Left lung (tissue), 10 donors: ENCODE results near the gene MMEL1. TPM values are rescaled to one million over a fixed set of nuclear protein-coding genes. Genes with fewer than 3 reads are reported as not detected.
"Not testable (repeated sequence)": the region's sequence is repeated elsewhere in the genome, so short reads cannot be mapped to it uniquely, and the experiment has no call there.

Experiments used
- ATAC-seq: fragments of 200-7000 bp; cut with Tn5 transposase; one replicate; pipeline ENCODE4 v1.9.1; 2020; ENCODE audit warnings: moderate library complexity
- DNase-seq, 4 donors: peaks; one replicate each; pipeline ENCODE4 v3.0.0-alpha.2; 2013 to 2020
- H3K27ac ChIP-seq, 2 donors: fragments of 200-600 bp; sonication (generic) in 1 of 2; one replicate each; pipeline versions ENCODE4 v1.5.0 to v1.8.0; 2020 to 2021
- H3K27me3 ChIP-seq, 2 donors: fragments of 200-600 bp; sonication (generic) in 1 of 2; one replicate each; pipeline versions ENCODE4 v1.5.0 to v1.8.0; 2020 to 2021
- H3K36me3 ChIP-seq, 2 donors: fragments of 200-600 bp; sonication (generic) in 1 of 2; one replicate each; pipeline versions ENCODE4 v1.5.0 to v1.8.0; 2020 to 2021
- H3K4me1 ChIP-seq, 2 donors: fragments of 200-600 bp; one replicate each; pipeline ENCODE4 v1.8.0; 2021
- H3K4me3 ChIP-seq, 2 donors: fragments of 200-600 bp; sonication (generic) in 1 of 2; one replicate each; pipeline versions ENCODE4 v1.5.0 to v1.8.0; 2020 to 2021; ENCODE audit warnings: mild to moderate bottlenecking in 1 of 2
- H3K9me3 ChIP-seq, 2 donors: fragments of 200-600 bp; sonication (generic) in 1 of 2; one replicate each; pipeline versions ENCODE4 v1.5.0 to v1.8.0; 2020 to 2021
- CTCF ChIP-seq, 2 donors: fragments of 200-600 bp; sonication (generic) in 1 of 2; IDR thresholded peaks; one replicate each; pipeline versions ENCODE4 v1.5.0 to v1.8.0; 2021; ENCODE audit warnings: antibody characterized with exemption in 2 of 2
- intact Hi-C, 2 donors: fragments of 100-400 bp; cut with DNase I; formaldehyde crosslinking; loops; one replicate each; pipeline versions ENCODE4 v1.11.2 to v1.14.2; 2022
- polyA plus RNA-seq, 6 donors: library from polyadenylated mRNA; unstranded; fragments of 120-200 nt; gene quantifications; one replicate each; pipeline ENCODE4 v1.2.1, GENCODE V29; 2013; ENCODE audit not compliant: insufficient read length in 6 of 6
- total RNA-seq, 2 donors: library from RNA; stranded (reverse); fragmentation: NEBNext Ultra II Directional; extraction: Animal tissue kit (Norgen Biotek cat#: 25700); gene quantifications; one replicate each; pipeline ENCODE4 v1.2.1, GENCODE V29; 2021
- donor health status: DM: no; HTN: yes; CAD: no.
- donor health status: DM: no; HTN: no; CAD: no.

The MMEL1 gene
- total and polyA plus RNA-seq, 8 donors, result 3.4 to 9.1 (median 3.9) TPM

GRCh38 chr1:2554621-2555387 lies 78.0 kb downstream of the MMEL1 start:
- peak; percentile 30 to 38 for TF ChIP-seq CTCF (IDR thresholded peaks at IDR 0.05)
- Histone ChIP-seq H3K27ac (peak overlapping the region; percentile 94 to 98), H3K36me3 (peaks cover 0 to 23% of the 10 kb centered on the region in 2 donors), H3K27me3 (no peaks in the 10 kb centered on the region), H3K4me1 (peaks cover 12 to 59% of the 10 kb centered on the region in 2 donors), H3K9me3 (no peaks in the 10 kb centered on the region), H3K4me3 (peak overlapping the region in 1 of 2 donors; percentile 77)
- DNase-seq (peak in 2 of 4 donors; percentile 53 to 82), ATAC-seq (peak; percentile 6)
- intact Hi-C loops, result no loop called here

GRCh38 chr1:2553871-2554620 lies 78.8 kb downstream of the MMEL1 start:
- H3K4me3 ChIP-seq, result no peak overlapping the region
- no peaks in the 10 kb centered on the region for H3K27me3 ChIP-seq
- ATAC-seq (no peak), DNase-seq (peak in 1 of 4 donors; percentile 54)
- peaks cover 14 to 59% of the 10 kb centered on the region in 2 donors for H3K4me1 ChIP-seq
- peaks cover 0 to 15% of the 10 kb centered on the region in 2 donors for H3K36me3 ChIP-seq
- no peaks in the 10 kb centered on the region for H3K9me3 ChIP-seq
- intact Hi-C loops, result no loop called here
- H3K27ac ChIP-seq, result no peak overlapping the region
- TF ChIP-seq CTCF (IDR thresholded peaks at IDR 0.05), result no peak

GRCh38 chr1:2553076-2553475 lies 79.7 kb downstream of the MMEL1 start:
- intact Hi-C loops, DNase-seq, H3K27me3 ChIP-seq, ATAC-seq, H3K4me3 ChIP-seq, H3K36me3 ChIP-seq, H3K27ac ChIP-seq, H3K9me3 ChIP-seq: not testable (repeated sequence)
- peaks cover 22 to 59% of the 10 kb centered on the region in 2 donors for H3K4me1 ChIP-seq

- H3K4me3 ChIP-seq, result no peak overlapping the region
- H3K36me3 ChIP-seq, result no peaks in the 10 kb centered on the region
- no peak for TF ChIP-seq CTCF (IDR thresholded peaks at IDR 0.05)
- ATAC-seq (no peak), DNase-seq (no peak)
- H3K27me3 ChIP-seq, result no peaks in the 10 kb centered on the region
- H3K4me1 ChIP-seq, result peaks cover 24 to 59% of the 10 kb centered on the region in 2 donors
- H3K27ac ChIP-seq, result no peak overlapping the region
- intact Hi-C loops, result no loop called here
- H3K9me3 ChIP-seq, result no peaks in the 10 kb centered on the region
Observed at GRCh38 chr1:2552189-2552588, 80.6 kb downstream of the MMEL1 start.

- Histone ChIP-seq H3K4me1 (peaks cover 27 to 59% of the 10 kb centered on the region in 2 donors), H3K4me3 (peak overlapping the region in 1 of 2 donors; percentile 24), H3K27ac (peak overlapping the region in 1 of 2 donors; percentile 18)
- DNase-seq, H3K36me3 ChIP-seq, ATAC-seq, H3K9me3 ChIP-seq, intact Hi-C loops, H3K27me3 ChIP-seq: not testable (repeated sequence)
- peak in 1 of 2 donors; percentile 12 for TF ChIP-seq CTCF (IDR thresholded peaks at IDR 0.05)
Observed at GRCh38 chr1:2551544-2551943, 81.3 kb downstream of the MMEL1 start.

- H3K27me3 ChIP-seq, H3K9me3 ChIP-seq, H3K36me3 ChIP-seq, intact Hi-C loops, DNase-seq, ATAC-seq: not testable (repeated sequence)
- Histone ChIP-seq H3K27ac (peak overlapping the region in 1 of 2 donors; percentile 97), H3K4me3 (peak overlapping the region in 1 of 2 donors; percentile 24), H3K4me1 (peaks cover 27 to 63% of the 10 kb centered on the region in 2 donors)
Observed at GRCh38 chr1:2550309-2550861, 82.4 kb downstream of the MMEL1 start.

- not testable (repeated sequence) for DNase-seq, ATAC-seq, H3K36me3 ChIP-seq, H3K27me3 ChIP-seq, H3K9me3 ChIP-seq
- H3K4me1 ChIP-seq, result peaks cover 31 to 63% of the 10 kb centered on the region in 2 donors
- H3K4me3 ChIP-seq, result peak overlapping the region in 1 of 2 donors; percentile 61
- peak overlapping the region; percentile 97 for H3K27ac ChIP-seq
- intact Hi-C loops, result loop anchor here in 1 of 2 donors (10.0 kb wide), 1 partner anchor 135 kb away; the partner anchor contains the start of gene PEX10
Observed at GRCh38 chr1:2549367-2550029, 83.3 kb downstream of the MMEL1 start.
